Liver (tissue), 9 donors: ENCODE results near the gene B4GALT6. TPM values are rescaled to one million over a fixed set of nuclear protein-coding genes. Genes with fewer than 3 reads are reported as not detected.

Experiments
- DNase-seq: peaks from one replicate; pipeline ENCODE4 v3.0.0-alpha.2; 2017; ENCODE audit warnings: low spot score
- H3K27ac ChIP-seq, 2 donors: one replicate each; pipeline ENCODE4 v1.7.0; 2013; ENCODE audit warnings: inconsistent platforms in 2 of 2, low read length in 2 of 2, control low read depth in 1 of 2, low read depth in 1 of 2, mild to moderate bottlenecking in 1 of 2
- H3K27me3 ChIP-seq, 4 donors: one replicate each; pipeline versions ENCODE4 v1.6.1 to v1.7.0; 2013; ENCODE audit warnings: low read length in 3 of 4, inconsistent platforms in 1 of 4, mild to moderate bottlenecking in 1 of 4, moderate library complexity in 1 of 4; ENCODE audit not compliant: control insufficient read depth in 4 of 4, insufficient read depth in 4 of 4
- H3K36me3 ChIP-seq, 4 donors: one replicate each; pipeline versions ENCODE4 v1.6.1 to v1.7.0; 2013; ENCODE audit warnings: low read length in 3 of 4, mild to moderate bottlenecking in 3 of 4, low read depth in 1 of 4, moderate library complexity in 1 of 4; ENCODE audit not compliant: control insufficient read depth in 4 of 4, insufficient read depth in 3 of 4
- H3K4me1 ChIP-seq, 4 donors: one replicate each; pipeline versions ENCODE4 v1.6.1 to v1.7.0; 2013; ENCODE audit warnings: low read length in 3 of 4, mild to moderate bottlenecking in 3 of 4, moderate library complexity in 1 of 4; ENCODE audit not compliant: control insufficient read depth in 4 of 4, insufficient read depth in 4 of 4
- H3K4me3 ChIP-seq, 3 donors: one replicate each; pipeline versions ENCODE4 v1.6.1 to v1.7.0; 2013; ENCODE audit warnings: low read length in 3 of 3, control low read depth in 1 of 3, low read depth in 1 of 3, mild to moderate bottlenecking in 1 of 3
- H3K9ac ChIP-seq, 2 donors: one replicate each; pipeline ENCODE4 v1.7.0; 2013; ENCODE audit warnings: low read length in 2 of 2, mild to moderate bottlenecking in 2 of 2, moderate library complexity in 2 of 2, control low read depth in 1 of 2, low read depth in 1 of 2
- H3K9me3 ChIP-seq, 4 donors: one replicate each; pipeline versions ENCODE4 v1.6.1 to v1.7.0; 2013; ENCODE audit warnings: low read length in 3 of 4; ENCODE audit not compliant: control insufficient read depth in 4 of 4
- ATF3 ChIP-seq: IDR thresholded peaks from 2 replicates; pipeline ENCODE4 v1.6.1; 2016; ENCODE audit warnings: antibody characterized with exemption
- CTCF ChIP-seq: fragments of 150-350 bp; IDR thresholded peaks from 2 replicates; pipeline ENCODE4 v1.5.1; 2017; ENCODE audit warnings: improper control_type of control experiment, low read depth, low read length; ENCODE audit not compliant: missing input control
- EGR1 ChIP-seq, 2 donors: IDR thresholded peaks; 2 replicates each; pipeline ENCODE4 v1.6.1; 2016 to 2018; ENCODE audit warnings: antibody characterized with exemption in 2 of 2, low read depth in 2 of 2
- FOXA1 ChIP-seq: IDR thresholded peaks from 2 replicates; pipeline ENCODE4 v1.6.1; 2016; ENCODE audit warnings: antibody characterized with exemption
- FOXA2 ChIP-seq: IDR thresholded peaks from 2 replicates; pipeline ENCODE4 v1.6.1; 2016; ENCODE audit warnings: antibody characterized with exemption
- GABPA ChIP-seq, 2 donors: IDR thresholded peaks in 1 of 2; conservative IDR thresholded peaks in 1 of 2; 2 replicates each; pipeline ENCODE4 v1.6.1; 2016; ENCODE audit warnings: antibody characterized with exemption in 2 of 2, mild to moderate bottlenecking in 1 of 2, moderate library complexity in 1 of 2
- HNF4G ChIP-seq: IDR thresholded peaks from 2 replicates; pipeline ENCODE4 v1.6.1; 2016; ENCODE audit warnings: antibody characterized with exemption
- JUND ChIP-seq, 2 donors: IDR thresholded peaks; 2 replicates each; pipeline ENCODE4 v1.6.1; 2016; ENCODE audit warnings: antibody characterized with exemption in 2 of 2
- MAX ChIP-seq: IDR thresholded peaks from 2 replicates; pipeline ENCODE4 v1.6.1; 2016; ENCODE audit warnings: antibody characterized with exemption
- NR2F2 ChIP-seq: IDR thresholded peaks from 2 replicates; pipeline ENCODE4 v1.6.1; 2016; ENCODE audit warnings: antibody characterized with exemption
- RAD21 ChIP-seq, 2 donors: IDR thresholded peaks; 2 replicates each; pipeline ENCODE4 v1.6.1; 2016; ENCODE audit warnings: antibody characterized with exemption in 2 of 2, mild to moderate bottlenecking in 2 of 2
- REST ChIP-seq: IDR thresholded peaks from 2 replicates; pipeline ENCODE4 v1.6.1; 2016; ENCODE audit warnings: antibody characterized with exemption, mild to moderate bottlenecking
- RXRA ChIP-seq, 2 donors: IDR thresholded peaks; 2 replicates each; pipeline ENCODE4 v1.6.1; 2017 to 2018; ENCODE audit warnings: antibody characterized with exemption in 2 of 2, mild to moderate bottlenecking in 1 of 2
- SP1 ChIP-seq: IDR thresholded peaks from 2 replicates; pipeline ENCODE4 v1.6.1; 2018; ENCODE audit warnings: antibody characterized with exemption, mild to moderate bottlenecking
- TAF1 ChIP-seq: conservative IDR thresholded peaks from 2 replicates; pipeline ENCODE4 v1.6.1; 2016; ENCODE audit warnings: antibody characterized with exemption, mild to moderate bottlenecking
- YY1 ChIP-seq: IDR thresholded peaks from 2 replicates; pipeline ENCODE4 v1.6.1; 2016; ENCODE audit warnings: antibody characterized with exemption, mild to moderate bottlenecking
- ZBTB33 ChIP-seq: IDR thresholded peaks from 2 replicates; pipeline ENCODE4 v1.6.1; 2016; ENCODE audit warnings: antibody characterized with exemption
- WGBS: extraction: QIAGEN DNeasy Blood & Tissue Kit; methylation state at CpG from one replicate; pipeline ENCODE4 v1.1.7; 2013; 5-methylcytosine and 5-hydroxymethylcytosine counted together
- polyA plus RNA-seq, 2 donors: library from polyadenylated mRNA; stranded (reverse) in 1 of 2; unstranded in 1 of 2; fragments of 200-250 nt in 1 of 2; fragments of >200 nt in 1 of 2; fragmentation: Nextera tagmentation in 1 of 2; extraction: Ambion mirVana in 1 of 2; gene quantifications; one replicate each; pipeline versions ENCODE4 v1.2.1 to v1.2.3, GENCODE V29; 2013 to 2015
- total RNA-seq, 2 donors: library from RNA; depleted of rRNA; stranded (reverse); fragments of >200 nt; gene quantifications; one replicate each; pipeline ENCODE4 v1.2.3, GENCODE V29; 2014
- donor health status: healthy.
- donor health status: healthy.
- donor health status: healthy.
- donor health status: healthy.
- donor health status: healthy.

B4GALT6 gene
- total and polyA plus RNA-seq, 4 donors = 0.48 to 4.2 (median 0.61) TPM

GRCh38 chr18:31577195-31577594, 107.2 kb downstream of the B4GALT6 start:
- Histone ChIP-seq H3K27ac (no peak overlapping the region), H3K9ac (no peak overlapping the region), H3K36me3 (no peaks in the 10 kb centered on the region), H3K9me3 (no peaks in the 10 kb centered on the region), H3K27me3 (no peaks in the 10 kb centered on the region), H3K4me3 (no peak overlapping the region), H3K4me1 (peaks cover 5 to 71% (median 52%) of the 10 kb centered on the region in 4 donors)
- no peak for DNase-seq
- 81% methylated on average over 1 of the region's 1 CpG for WGBS
- TF ChIP-seq RXRA (IDR thresholded peaks at IDR 0.05) (no peak), JUND (IDR thresholded peaks at IDR 0.05) (no peak), SP1 (no peak), HNF4G (no peak), EGR1 (IDR thresholded peaks at IDR 0.05; ENCODE audit: low read depth in 2 of 2) (no peak), FOXA1 (no peak), FOXA2 (no peak)

- no peak overlapping the region for H3K9ac ChIP-seq
- 42% methylated on average over 4 of the region's 4 CpGs for WGBS
- no peaks in the 10 kb centered on the region for H3K9me3 ChIP-seq
- no peak overlapping the region for H3K27ac ChIP-seq
- no peaks in the 10 kb centered on the region for H3K36me3 ChIP-seq
- H3K4me1 ChIP-seq = peaks cover 5 to 65% (median 49%) of the 10 kb centered on the region in 4 donors
- TF ChIP-seq YY1 = no peak
- TF ChIP-seq RXRA (IDR thresholded peaks at IDR 0.05) = no peak
- no peak for TF ChIP-seq ATF3
- TF ChIP-seq HNF4G = no peak
- no peak for TF ChIP-seq SP1
- TF ChIP-seq REST = no peak
- no peak for TF ChIP-seq NR2F2
- no peak for TF ChIP-seq EGR1 (IDR thresholded peaks at IDR 0.05; ENCODE audit: low read depth in 2 of 2)
- no peak for TF ChIP-seq MAX
- no peak for TF ChIP-seq ZBTB33
- no peak for TF ChIP-seq TAF1
- TF ChIP-seq FOXA1 = no peak
- TF ChIP-seq JUND (IDR thresholded peaks at IDR 0.05) = no peak
- no peak for TF ChIP-seq CTCF
- TF ChIP-seq GABPA (IDR thresholded peaks at IDR 0.05 in 1 of 2, conservative IDR thresholded peaks at IDR 0.05 in 1 of 2) = no peak
- TF ChIP-seq RAD21 (IDR thresholded peaks at IDR 0.05) = no peak
- no peak for DNase-seq
- H3K27me3 ChIP-seq = no peaks in the 10 kb centered on the region
- H3K4me3 ChIP-seq = no peak overlapping the region
These were observed 107.7 kb downstream of the B4GALT6 start for GRCh38 chr18:31576670-31577069.
